CD4-positive, alpha-beta T cell treated with Interleukin-4 for 1 hour (primary cell): ENCODE results near the gene FGF12.

Experiments used
- DNase-seq, 2 donors: peaks; one replicate each; pipeline ENCODE4 v3.0.0-alpha.2; 2020 to 2022

The FGF12 gene

DNA sequence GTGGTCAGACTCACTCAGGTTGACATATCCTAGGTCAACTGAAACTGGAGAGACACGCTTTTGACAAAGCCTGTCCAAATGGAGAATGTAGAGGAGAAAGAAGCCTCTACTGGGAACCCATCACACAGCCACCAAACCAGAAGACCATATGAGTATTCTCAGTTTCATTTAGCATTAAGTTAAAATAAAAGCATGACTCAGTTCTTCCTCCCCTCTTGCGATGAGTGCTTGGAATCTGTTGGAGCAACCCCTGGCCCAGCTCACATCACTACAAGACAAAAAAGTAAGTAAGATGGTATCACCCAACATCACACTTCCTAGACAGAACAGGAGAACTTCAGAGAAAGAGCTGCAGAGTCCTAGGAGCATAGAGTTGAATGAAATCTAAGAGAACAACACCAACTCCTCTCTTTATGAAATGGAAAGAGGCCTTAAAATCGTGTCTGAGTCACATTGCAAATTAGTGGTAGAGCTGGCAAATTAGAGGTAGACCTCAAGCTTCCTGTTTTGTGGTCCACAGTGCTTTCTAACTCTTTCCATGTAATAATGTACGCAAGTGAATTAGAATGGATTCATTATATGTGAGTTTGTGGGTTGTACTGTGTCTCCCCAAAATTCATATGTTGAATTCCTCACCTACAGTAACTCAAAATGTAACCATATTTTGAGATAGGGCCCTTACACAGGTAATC is 51.2 kb downstream of the FGF12 start:
- DNase-seq = no peak

GRCh38 chr3:192655628-192656027 is 71.7 kb downstream of the FGF12 start:
- DNase-seq = no peak

- DNase-seq = no peak
These were observed 72.3 kb downstream of the FGF12 start for GRCh38 chr3:192655040-192655439.

GRCh38 chr3:192653862-192654261 is 73.5 kb downstream of the FGF12 start:
- no peak for DNase-seq

DNA sequence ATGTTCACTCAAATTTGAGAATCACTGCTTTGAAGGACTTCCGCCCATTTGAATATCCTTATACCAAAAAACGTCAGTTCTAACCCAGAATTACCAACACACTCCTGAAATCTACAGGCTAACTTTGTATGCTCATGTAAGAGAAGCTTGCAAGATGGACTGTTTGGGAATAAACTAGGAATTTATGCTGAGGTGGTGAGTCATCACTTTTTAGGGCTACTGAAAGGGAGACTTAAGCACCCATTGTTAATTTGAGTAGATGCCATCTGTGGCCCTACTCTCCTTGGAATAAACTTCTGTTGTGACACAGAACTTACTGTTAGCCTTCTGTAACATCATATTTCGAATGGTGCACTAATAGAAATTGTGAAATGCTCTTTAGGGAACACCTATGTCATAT is 74.6 kb downstream of the FGF12 start:
- no peak for DNase-seq

GRCh38 chr3:192651836-192652512 is 75.4 kb downstream of the FGF12 start:
- DNase-seq = no peak

- DNase-seq = no peak
These were observed 81.9 kb downstream of the FGF12 start for GRCh38 chr3:192645437-192645836.

DNA sequence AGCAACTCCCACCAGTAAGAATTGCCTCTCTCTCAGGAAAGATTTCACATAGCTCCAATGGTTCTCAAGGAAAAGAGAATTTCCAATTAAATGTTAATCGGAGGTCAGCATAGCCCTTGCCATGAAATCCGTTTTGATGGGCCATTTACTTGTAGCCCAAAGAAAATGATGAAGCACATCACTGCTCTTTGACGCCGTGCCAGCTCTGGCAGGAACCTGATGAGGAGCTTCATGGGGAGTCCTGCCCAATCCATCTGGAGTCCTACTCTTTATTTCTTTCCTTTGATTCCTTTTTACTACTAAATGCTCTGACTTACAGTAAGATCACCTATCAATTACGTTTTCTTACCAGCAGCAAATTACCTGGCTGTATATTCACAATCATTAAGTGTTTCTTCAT is 84.7 kb downstream of the FGF12 start:
- DNase-seq = no peak

DNA sequence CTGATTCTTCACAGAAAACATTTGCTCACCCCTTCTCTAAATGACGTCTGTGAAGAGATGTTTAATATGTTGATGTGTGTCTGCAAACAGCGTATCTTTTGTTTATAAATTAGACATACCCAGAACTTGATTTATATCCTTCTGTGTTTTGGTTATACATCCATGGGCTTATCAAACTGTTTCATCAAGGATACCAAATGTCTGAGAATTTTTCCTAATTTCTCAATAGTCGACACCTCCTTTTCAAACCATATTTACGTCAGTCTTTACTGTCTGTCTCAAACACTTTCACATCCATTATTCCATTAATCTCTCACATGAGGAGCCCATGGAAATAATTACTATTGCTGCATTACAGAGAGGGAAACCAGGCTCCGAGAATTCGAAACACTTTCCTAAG is 85.4 kb downstream of the FGF12 start:
- DNase-seq = no peak

GRCh38 chr3:192639987-192640386 is 87.4 kb downstream of the FGF12 start:
- no peak for DNase-seq

- no peak for DNase-seq
These were observed 89.5 kb downstream of the FGF12 start for GRCh38 chr3:192637803-192638202.

GRCh38 chr3:192636517-192637444 is 90.6 kb downstream of the FGF12 start:
- DNase-seq = no peak

GRCh38 chr3:192629429-192629828 is 97.9 kb downstream of the FGF12 start:
- DNase-seq = no peak

DNA sequence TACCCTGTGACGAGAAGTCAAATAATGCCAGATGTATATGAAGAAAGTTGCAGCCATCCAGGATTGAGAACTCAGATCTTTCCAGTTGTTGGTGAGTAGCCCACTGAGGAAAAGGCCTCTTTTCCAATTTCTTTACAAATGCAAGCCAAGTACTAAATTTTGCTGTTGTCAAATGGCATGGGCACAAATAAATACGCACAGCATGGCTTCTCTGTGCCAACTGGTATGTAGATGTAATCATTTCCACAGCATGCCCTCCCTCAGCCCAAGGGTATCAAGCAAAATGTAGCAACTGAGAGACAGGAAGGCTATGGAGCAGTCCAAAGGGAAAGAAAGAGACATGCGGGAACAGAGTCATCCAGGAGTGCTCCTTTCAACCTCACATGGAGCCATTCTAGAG is 105.4 kb downstream of the FGF12 start:
- DNase-seq = no peak

- no peak for DNase-seq
These were observed 107.1 kb downstream of the FGF12 start for GRCh38 chr3:192620275-192620674.

GRCh38 chr3:192611411-192611810 is 115.9 kb downstream of the FGF12 start:
- DNase-seq = no peak

DNA sequence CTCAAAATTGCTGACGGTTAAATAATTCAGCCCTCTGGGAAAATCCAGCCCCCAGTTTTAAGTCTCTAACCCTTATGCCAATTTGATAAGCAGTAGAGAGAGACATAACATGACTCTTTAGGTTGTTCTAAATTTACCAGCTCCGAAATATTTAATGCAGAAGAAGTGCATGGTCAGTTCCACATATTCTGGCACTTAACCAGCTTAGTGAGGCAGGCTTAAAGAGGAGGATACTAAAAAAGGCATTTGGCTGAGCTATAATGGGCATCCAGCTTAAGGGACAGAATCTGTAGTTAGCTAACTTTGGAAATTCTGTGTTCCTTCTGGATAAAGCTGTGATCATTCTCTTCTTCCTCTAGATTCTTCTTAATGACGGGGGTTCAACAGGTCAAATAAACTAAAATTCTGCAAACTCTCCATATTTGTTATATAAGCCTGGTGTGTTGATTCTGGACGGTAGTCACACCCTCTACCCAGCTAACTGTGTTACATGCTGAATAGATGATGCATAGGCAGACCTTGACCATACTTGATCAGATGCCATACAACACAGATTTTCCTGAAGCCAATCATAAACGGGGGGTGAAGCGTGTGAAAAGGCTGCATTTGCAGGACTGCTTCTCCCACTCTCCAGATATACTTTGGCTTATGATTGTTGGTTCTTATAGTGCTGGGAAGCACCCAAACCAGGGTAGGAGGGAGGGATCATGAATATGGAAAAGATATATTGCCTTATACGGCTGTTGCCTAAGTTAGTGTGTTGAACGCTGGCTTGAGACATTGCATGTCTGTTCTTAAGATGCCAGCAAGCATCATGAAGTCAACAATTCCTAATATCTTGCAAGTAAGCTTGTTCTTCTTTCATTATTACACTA is 118.4 kb downstream of the FGF12 start:
- no peak for DNase-seq

DNA sequence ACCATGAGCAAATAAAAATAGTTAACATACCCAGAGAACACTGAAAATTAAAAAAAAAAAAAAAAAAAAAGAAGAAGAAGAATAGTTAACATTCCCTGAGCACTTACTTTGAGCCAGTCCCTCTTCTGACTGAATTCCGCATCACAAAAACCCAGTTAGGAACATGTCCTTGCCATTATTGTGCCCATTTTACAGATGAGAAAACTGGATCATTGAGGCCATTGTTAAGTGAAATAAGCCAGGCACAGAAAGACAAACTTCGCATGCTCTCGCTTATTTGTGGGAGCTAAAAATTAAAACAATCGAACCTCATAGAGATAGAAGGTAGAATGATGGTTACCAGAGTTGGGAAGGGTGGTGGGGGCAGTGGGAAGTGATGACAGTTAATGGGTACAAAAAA is 119.5 kb downstream of the FGF12 start:
- DNase-seq = no peak

- DNase-seq = no peak
These were observed 129.4 kb downstream of the FGF12 start for GRCh38 chr3:192597913-192598312.

DNA sequence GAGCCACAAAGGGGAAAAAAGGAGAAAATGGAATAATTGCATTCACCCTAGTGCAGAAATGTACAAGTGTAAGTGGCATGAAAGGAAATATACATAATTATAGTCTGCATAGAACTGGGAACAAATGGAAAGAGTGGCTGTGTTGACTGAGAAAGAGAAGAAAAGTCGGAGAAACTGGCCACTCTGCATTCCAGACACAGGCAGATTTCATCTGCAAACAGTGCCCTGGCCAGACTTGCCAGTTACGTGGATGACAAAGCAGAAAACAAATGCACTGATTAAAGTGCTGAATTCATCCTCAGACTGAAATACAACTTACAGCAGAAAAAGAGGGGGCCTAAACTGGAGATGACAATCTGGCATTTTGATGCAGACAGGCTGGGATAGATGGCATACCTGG is 129.8 kb downstream of the FGF12 start:
- DNase-seq = no peak

- no peak for DNase-seq
These were observed 148.6 kb downstream of the FGF12 start for GRCh38 chr3:192578729-192579128.

GRCh38 chr3:192577811-192578210 is 149.5 kb downstream of the FGF12 start:
- DNase-seq = no peak

DNA sequence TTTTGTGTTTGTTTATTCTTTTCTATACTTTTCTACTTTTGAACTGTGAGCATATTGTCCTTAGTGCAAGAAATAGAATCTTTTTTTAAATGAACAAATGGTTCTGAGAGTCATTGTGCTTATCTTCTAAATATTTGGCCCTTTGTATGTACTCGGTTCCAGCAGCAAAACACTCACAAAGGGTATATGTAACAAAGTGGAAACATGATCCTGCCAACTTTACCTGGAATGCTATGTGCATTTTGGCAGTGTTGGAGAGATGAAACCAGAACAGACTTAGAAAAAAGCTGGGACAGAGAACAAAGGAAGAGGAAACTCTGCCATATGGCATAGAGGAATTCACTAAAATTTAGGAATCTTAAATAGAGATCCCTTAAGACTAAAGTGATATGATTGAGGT is 150.1 kb downstream of the FGF12 start:
- no peak for DNase-seq
